ENCODE measurements around the gene PRRG1.
"Not testable (repeated sequence)": the region's sequence is repeated elsewhere in the genome, so short reads cannot be mapped to it uniquely, and the experiment has no call there.

Gene PRRG1

GRCh38 chrX:37474478-37474877 lies 125.3 kb downstream of the PRRG1 start:
- DNase-seq: no peak

- DNase-seq: no peak
These were observed 127.5 kb downstream of the PRRG1 start for GRCh38 chrX:37476571-37477170.

DNA sequence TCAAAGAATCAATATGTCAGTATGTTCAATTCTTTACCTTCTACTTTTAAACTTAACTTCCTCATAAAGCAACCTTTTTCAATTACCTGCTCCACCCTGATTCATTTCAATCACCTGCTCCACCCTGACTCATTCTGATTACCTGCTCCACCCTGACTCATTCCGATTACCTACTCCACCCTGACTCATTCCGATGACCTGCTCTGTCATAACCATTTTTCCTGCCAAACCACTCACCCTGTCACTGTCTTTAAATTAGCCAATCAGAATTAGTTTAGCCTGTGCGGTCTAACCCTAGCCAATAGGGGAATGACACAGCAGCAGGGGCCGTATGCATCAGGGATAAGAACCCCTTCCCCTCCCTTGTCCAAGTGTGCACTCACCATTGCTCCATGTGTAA lies 135.2 kb downstream of the PRRG1 start:
- DNase-seq: not testable (repeated sequence)

DNA sequence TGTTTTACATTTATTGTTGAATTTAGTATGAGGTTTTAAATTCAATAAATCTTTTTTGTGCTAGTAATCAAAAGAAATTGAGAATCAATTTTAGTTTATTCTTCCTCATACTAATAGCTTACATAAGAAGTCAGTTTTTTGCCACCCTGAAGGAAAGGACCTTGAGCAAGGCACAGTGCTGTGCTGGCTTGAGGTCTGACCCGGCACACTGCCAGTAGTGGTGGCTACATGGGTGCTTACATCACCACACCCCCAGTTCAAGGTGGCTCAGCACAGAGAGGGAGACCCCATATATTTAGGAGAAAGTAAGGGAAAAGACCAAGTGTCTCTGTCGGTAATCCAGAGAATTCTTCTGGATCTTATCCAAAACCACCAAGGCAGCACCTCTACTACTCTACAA lies 136.3 kb downstream of the PRRG1 start:
- DNase-seq: no peak

- no peak for DNase-seq
These were observed 138.1 kb downstream of the PRRG1 start for GRCh38 chrX:37487271-37487670.

DNA sequence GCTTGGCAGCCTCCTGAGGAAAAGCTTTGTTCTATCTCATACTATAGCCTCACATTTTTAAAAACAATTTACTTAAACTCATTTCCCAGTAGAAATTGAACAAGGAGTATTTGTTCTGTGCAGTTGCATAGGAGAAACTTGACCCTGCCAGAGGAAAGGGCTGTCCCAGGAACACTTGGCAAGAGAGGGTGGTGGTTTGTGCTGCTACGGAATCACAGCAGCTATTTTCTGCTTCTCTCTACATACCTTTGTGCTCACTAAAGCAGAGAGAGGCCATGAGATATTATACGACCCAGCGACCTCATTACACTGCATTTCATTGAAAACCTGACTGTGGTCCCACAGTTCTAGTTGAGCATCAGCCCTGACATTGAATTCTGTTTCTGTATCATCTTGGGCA lies 139.2 kb downstream of the PRRG1 start:
- no peak for DNase-seq

DNA sequence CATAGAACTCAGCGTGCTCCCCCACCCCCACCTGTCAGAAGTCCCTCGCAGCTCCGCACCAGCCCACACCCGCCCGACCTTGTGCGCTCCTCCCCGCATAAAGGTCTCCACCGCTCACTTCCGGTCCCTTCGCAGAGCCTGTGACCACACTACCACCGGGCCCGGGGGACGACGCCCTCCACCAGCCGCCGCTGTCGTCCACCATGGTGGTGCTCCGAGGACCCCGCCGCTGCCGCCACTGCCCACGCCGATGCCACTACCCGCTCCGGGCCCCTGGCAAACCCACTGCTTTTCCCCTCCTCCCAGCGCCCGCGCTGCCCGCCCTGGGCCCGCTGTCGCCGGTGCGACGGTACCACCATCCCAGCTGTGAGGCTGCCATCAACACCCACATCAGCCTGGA lies 142.5 kb downstream of the PRRG1 start:
- DNase-seq: no peak

- not testable (repeated sequence) for DNase-seq
These were observed 146.6 kb downstream of the PRRG1 start for GRCh38 chrX:37495760-37496159.

DNA sequence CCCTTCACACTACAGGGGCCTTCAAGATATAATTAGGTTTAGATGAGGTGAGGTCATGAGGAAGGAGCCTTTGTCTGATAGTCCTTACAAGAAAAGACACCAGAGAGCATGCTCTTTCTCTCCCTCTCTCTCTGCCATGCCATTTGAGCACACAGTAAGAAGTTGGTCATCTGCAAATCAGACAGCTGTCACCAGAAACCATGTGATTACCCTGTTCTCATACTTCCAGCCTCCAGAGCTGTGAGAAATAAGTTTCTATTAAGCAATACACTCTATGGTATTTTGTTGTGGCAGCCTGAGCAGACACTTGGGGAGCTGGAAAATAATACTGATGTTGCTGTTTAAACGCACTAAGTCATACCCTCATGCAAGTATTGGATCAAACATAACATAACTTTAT lies 148.0 kb downstream of the PRRG1 start:
- not testable (repeated sequence) for DNase-seq

DNA sequence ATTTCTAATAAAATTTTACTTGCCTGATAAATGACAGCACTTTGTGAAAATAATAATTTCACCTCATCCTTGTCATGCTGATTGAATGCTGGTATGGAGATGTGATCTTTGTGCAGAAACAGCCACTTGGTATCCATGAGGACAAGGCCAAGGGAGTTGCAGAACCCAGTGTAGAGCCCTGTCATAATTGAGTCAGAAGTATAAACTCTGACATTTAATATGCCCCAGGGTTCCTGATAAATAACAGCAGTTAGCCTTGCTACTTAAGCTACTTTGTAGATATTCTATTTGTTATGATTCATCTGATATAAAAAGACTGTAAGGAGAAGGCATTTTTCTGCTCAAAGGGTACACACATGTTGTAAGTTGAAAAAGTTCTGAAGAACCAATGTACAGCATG lies 149.2 kb downstream of the PRRG1 start:
- DNase-seq: not testable (repeated sequence)

- DNase-seq: not testable (repeated sequence)
These were observed 150.5 kb downstream of the PRRG1 start for GRCh38 chrX:37499649-37500048.

- DNase-seq: no peak
These were observed 155.8 kb downstream of the PRRG1 start for GRCh38 chrX:37504991-37505390.
